Aortic smooth muscle cell (primary cell): ENCODE measurements around the gene ZNF3. TPM values are rescaled to one million over a fixed set of nuclear protein-coding genes. Genes with fewer than 3 reads are reported as not detected.

Source experiments
- total RNA-seq: library from RNA; depleted of rRNA; stranded (reverse); fragments of >200 nt; gene quantifications from 2 replicates; pipeline ENCODE4 v1.2.3, GENCODE V29; 2014

ZNF3 gene
- 17.7 and 22.3 TPM in 2 replicates for total RNA-seq

GRCh38 chr7:100081535-100082102 lies at the start of gene ZNF3:
Gene ZNF3 (minus strand): TSS chr7:100081723. CDS start chr7:100077357, 4,366 bp downstream.

GRCh38 chr7:100126931-100127865 lies 45.7 kb upstream of the ZNF3 start, which contains the start of gene MBLAC1:
Gene MBLAC1 (plus strand): TSS chr7:100126967. CDS start chr7:100127396, 429 bp downstream.

DNA sequence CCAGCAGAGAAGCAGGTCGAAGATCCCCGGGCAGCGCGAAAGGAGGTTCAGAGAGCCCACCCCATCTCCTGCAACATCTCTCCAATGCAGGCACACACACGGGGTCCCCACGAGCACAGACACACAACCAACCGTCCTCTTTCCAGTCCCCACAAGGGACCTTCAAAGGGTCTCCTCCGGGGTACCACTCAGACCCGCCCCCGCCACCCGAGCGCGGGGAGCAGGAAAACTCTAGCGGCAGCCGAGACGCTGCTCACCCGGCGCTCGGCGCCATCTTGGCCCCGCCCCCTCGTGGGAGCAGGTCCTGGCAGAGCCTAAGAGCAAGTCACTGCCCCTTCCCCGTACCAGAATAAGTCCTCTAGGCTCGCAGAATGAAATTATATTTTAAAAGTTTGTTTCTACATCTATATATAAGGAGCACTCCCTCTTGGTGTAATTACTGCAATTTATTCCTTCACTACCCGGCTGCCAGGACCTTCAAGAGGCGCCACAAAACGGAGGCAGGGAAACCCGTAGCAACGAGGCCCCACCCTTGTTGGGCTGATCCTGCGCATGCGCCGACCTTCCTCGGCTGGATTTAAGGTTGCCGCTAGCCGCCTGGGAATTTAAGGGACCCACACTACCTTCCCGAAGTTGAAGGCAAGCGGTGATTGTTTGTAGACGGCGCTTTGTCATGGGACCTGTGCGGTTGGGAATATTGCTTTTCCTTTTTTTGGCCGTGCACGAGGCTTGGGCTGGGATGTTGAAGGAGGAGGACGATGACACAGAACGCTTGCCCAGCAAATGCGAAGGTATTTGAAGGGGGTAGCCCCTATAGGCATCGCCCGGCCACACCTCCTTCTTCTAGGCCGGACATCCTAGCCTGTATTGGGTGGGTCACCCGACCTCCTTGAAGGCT lies 37.8 kb upstream of the ZNF3 start, which contains the start of the genes CNPY4 and TAF6:
CNPY4 (plus strand) TSS at position 563 of the 898 bp plus-strand sequence; CDS start at position 674, 111 bp downstream.
TAF6 (minus strand) TSS at position 287 of the 898 bp plus-strand sequence. CDS start 5,149 bp downstream, outside the sequence.

GRCh38 chr7:100101016-100101862 lies 19.7 kb upstream of the ZNF3 start, which contains the start of the genes AP4M1 and MCM7:
Gene AP4M1 (plus strand): TSS chr7:100101643. CDS start chr7:100101715, 72 bp downstream.
Gene MCM7 (minus strand): TSS chr7:100101397. CDS start chr7:100101294, 103 bp downstream.

DNA sequence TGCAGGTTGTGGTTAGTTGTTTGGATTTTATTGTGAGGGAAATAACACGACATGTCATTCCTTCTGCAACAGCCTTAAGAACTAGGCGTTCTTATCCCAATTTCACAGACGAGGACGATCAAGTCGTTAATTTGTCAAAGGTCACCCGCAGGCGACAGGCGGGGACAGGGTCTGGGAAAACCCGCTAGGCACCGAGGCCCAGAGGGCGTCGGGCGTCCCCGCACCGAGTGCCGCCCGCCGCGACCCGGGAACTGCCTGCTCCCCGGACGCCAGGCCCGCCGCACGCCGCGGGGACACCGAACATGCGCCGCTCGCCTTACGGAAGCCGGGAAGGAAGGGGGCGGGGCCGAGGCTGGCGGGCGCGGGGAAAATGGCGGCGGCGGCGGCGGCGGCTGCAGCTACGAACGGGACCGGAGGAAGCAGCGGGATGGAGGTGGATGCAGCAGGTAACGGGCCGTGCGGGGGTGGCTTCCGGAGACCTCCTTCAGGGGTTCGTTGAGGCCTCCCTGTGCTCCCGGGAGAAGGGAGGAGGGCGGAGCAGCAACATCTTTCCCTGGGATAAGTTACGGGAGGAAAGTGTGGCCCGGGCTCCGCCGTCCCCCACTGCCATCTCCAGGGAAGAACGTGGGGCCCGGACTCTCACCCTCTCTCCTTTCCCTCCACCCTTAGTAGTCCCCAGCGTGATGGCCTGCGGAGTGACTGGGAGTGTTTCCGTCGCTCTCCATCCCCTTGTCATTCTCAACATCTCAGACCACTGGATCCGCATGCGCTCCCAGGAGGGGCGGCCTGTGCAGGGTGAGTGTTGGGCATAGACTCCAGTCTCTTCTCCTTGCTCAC lies 7.3 kb upstream of the ZNF3 start, which contains the start of gene COPS6:
COPS6 (plus strand) TSS at position 349 of the 837 bp plus-strand sequence; CDS start at position 371, 22 bp downstream.

DNA sequence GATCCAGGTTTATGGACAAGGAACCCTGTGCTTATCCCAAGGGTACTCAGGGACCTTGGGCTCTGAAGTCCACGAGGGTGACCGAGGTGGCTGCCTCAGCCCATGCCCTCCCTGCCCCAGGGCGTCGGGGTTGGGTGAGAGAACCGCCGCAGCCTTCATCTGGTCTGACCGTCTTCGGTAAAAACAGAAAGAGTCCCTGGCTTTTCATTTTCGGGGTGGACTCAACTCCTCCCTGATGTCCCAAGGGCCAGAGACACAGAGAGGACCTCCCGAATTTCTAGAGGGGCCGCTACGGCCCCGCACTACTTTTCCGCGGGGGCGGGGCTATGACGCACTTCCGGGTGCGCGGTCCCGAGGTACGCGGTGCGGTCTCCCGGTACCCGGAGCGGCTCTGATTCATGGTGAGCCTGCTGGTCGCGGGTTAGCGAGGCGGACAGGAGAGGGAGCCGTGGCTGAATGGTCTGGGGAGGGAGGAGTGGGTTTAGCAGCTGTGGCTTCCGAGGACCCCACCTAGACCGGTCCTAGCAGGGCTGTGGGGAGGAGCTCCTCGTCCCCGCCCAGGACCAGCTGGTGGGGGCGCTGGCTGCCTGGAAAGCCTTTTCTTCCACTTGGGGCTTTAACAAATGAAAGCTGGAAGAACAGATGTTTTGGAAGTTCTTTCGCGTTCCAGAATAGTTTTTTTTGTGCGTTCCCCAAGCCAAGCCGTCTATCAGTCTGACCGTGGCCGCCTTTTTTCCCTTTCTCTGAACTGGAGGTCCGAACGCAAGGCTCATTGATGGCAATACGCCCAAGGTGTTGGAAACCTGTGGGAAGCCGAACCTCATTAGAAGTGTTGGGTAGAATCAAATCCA lies 31.9 kb downstream of the ZNF3 start, which contains the start of gene ZSCAN21:
ZSCAN21 (plus strand) TSS at position 334 of the 851 bp plus-strand sequence. CDS start 7,233 bp downstream, outside the sequence.

Other genes starting within 250 kb of the ZNF3 start
- gene OR2AE1, start 204.7 kb downstream of the ZNF3 start, total RNA-seq, result 0.26 and 0.44 TPM in 2 replicates
- gene TRIM4, start 162.2 kb downstream of the ZNF3 start, total RNA-seq, result 22.4 and 24.7 TPM in 2 replicates
- gene GJC3, start 152.1 kb downstream of the ZNF3 start, total RNA-seq, result not detected in 2 replicates
- gene AZGP1, start 105.7 kb downstream of the ZNF3 start, total RNA-seq, result 0.13 TPM in 1 of 2 replicates, not detected in the other
- 33.3 and 42.2 TPM in 2 replicates for gene ZKSCAN1, start 66.1 kb downstream of the ZNF3 start, total RNA-seq
- 8.8 and 10.7 TPM in 2 replicates for gene ZSCAN21, start 31.9 kb downstream of the ZNF3 start, total RNA-seq
- gene COPS6, start 7.2 kb upstream of the ZNF3 start, total RNA-seq, result 120 TPM in 2 replicates
- gene MCM7, start 19.7 kb upstream of the ZNF3 start, total RNA-seq, result 48.7 and 92.6 TPM in 2 replicates
- gene AP4M1, start 19.9 kb upstream of the ZNF3 start, total RNA-seq, result 24.2 and 24.6 TPM in 2 replicates
- gene TAF6, start 37.6 kb upstream of the ZNF3 start, total RNA-seq, result 22.3 and 25.1 TPM in 2 replicates
- 35.3 and 43.7 TPM in 2 replicates for gene CNPY4, start 37.9 kb upstream of the ZNF3 start, total RNA-seq
- 2.5 and 3.2 TPM in 2 replicates for gene MBLAC1, start 45.2 kb upstream of the ZNF3 start, total RNA-seq
- 167 and 169 TPM in 2 replicates for gene LAMTOR4, start 67.2 kb upstream of the ZNF3 start, total RNA-seq
- gene TRAPPC14, start 77.0 kb upstream of the ZNF3 start, total RNA-seq, result 7.6 and 10.8 TPM in 2 replicates
- 1.3 and 2.1 TPM in 2 replicates for gene GAL3ST4, start 86.9 kb upstream of the ZNF3 start, total RNA-seq
- 0.40 and 0.99 TPM in 2 replicates for gene GPC2, start 95.7 kb upstream of the ZNF3 start, total RNA-seq
- 0.92 and 1.1 TPM in 2 replicates for gene STAG3, start 96.2 kb upstream of the ZNF3 start, total RNA-seq
- not detected in 2 replicates for gene PVRIG, start 138.2 kb upstream of the ZNF3 start, total RNA-seq
- not detected in 2 replicates for gene SPDYE3, start 226.0 kb upstream of the ZNF3 start, total RNA-seq